ENCODE data around the gene FAM110D. TPM values are rescaled to one million over a fixed set of nuclear protein-coding genes. Genes with fewer than 3 reads are reported as not detected.

The FAM110D gene
- total RNA-seq (ENCODE audit: insufficient read depth, low replicate concordance): 0.72 TPM

GRCh38 chr1:26158908-26159742, at the start of gene FAM110D:
Gene FAM110D (plus strand): TSS chr1:26159079. CDS start chr1:26161292, 2,213 bp downstream.
- DNase-seq (ENCODE audit: low spot score): no peak

GRCh38 chr1:26109229-26110164, 49.4 kb upstream of the FAM110D start:
- no peak for DNase-seq (ENCODE audit: low spot score)

- DNase-seq (ENCODE audit: low spot score): peak; percentile 72
Measured at GRCh38 chr1:26110731-26111529, 47.9 kb upstream of the FAM110D start.

- DNase-seq (ENCODE audit: low spot score): peak; percentile 96
Measured at GRCh38 chr1:26111530-26112406, 47.1 kb upstream of the FAM110D start, which contains the start of gene PDIK1L. Gene PDIK1L (plus strand): TSS chr1:26111824. CDS start chr1:26114309, 2,485 bp downstream.

- DNase-seq (ENCODE audit: low spot score): no peak
Measured at GRCh38 chr1:26112407-26112775, 46.5 kb upstream of the FAM110D start.

GRCh38 chr1:26114165-26114927, 44.5 kb upstream of the FAM110D start:
- DNase-seq (ENCODE audit: low spot score): no peak

GRCh38 chr1:26119892-26120608, 38.8 kb upstream of the FAM110D start:
- peak; percentile 18 for DNase-seq (ENCODE audit: low spot score)

GRCh38 chr1:26121854-26122773, 36.8 kb upstream of the FAM110D start:
- DNase-seq (ENCODE audit: low spot score): peak; percentile 5

- no peak for DNase-seq (ENCODE audit: low spot score)
Measured at GRCh38 chr1:26122988-26123973, 35.6 kb upstream of the FAM110D start.

- no peak for DNase-seq (ENCODE audit: low spot score)
Measured at GRCh38 chr1:26124418-26125331, 34.2 kb upstream of the FAM110D start.

GRCh38 chr1:26125382-26125781, 33.5 kb upstream of the FAM110D start:
- DNase-seq (ENCODE audit: low spot score): no peak

GRCh38 chr1:26125946-26126320, 32.9 kb upstream of the FAM110D start:
- DNase-seq (ENCODE audit: low spot score): no peak

- DNase-seq (ENCODE audit: low spot score): peak; percentile 31
Measured at GRCh38 chr1:26126321-26127084, 32.4 kb upstream of the FAM110D start.

GRCh38 chr1:26127235-26128163, 31.4 kb upstream of the FAM110D start:
- DNase-seq (ENCODE audit: low spot score): no peak
